Left kidney (tissue), 2 donors: ENCODE measurements around the gene DLG1. TPM values are rescaled to one million over a fixed set of nuclear protein-coding genes. Genes with fewer than 3 reads are reported as not detected.
A peak's percentile ranks its signal among the peaks of the same experiment; 100 is the strongest.
"Not testable (repeated sequence)": the region's sequence is repeated elsewhere in the genome, so short reads cannot be mapped to it uniquely, and the experiment has no call there.

ENCODE experiments used
- DNase-seq: peaks from one replicate; pipeline ENCODE4 v3.0.0-alpha.2; 2013
- polyA plus RNA-seq: library from polyadenylated mRNA; unstranded; fragments of 120-200 nt; gene quantifications from one replicate; pipeline ENCODE4 v1.2.1, GENCODE V29; 2013; ENCODE audit not compliant: insufficient read length

DLG1 gene
- polyA plus RNA-seq, 1 donor, result 96.9 TPM

DNA sequence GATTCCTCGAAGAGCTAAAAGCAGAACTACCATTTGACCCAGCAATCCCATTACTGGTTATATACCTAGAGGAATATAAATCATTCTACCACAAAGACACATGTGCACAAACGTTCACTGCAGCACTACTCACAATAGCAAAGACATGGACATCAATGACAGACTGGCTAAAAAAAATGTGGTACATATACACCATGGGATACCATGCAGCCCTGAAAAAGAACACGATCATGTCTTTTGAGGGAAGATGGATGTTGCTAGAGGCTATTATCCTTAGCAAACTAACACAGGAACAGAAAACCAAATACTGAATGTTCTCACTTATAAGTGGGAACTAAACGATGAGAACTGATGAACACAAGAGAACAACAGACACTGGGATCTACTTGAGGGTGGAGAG, 86.7 kb downstream of the DLG1 start:
- not testable (repeated sequence) for DNase-seq

DNA sequence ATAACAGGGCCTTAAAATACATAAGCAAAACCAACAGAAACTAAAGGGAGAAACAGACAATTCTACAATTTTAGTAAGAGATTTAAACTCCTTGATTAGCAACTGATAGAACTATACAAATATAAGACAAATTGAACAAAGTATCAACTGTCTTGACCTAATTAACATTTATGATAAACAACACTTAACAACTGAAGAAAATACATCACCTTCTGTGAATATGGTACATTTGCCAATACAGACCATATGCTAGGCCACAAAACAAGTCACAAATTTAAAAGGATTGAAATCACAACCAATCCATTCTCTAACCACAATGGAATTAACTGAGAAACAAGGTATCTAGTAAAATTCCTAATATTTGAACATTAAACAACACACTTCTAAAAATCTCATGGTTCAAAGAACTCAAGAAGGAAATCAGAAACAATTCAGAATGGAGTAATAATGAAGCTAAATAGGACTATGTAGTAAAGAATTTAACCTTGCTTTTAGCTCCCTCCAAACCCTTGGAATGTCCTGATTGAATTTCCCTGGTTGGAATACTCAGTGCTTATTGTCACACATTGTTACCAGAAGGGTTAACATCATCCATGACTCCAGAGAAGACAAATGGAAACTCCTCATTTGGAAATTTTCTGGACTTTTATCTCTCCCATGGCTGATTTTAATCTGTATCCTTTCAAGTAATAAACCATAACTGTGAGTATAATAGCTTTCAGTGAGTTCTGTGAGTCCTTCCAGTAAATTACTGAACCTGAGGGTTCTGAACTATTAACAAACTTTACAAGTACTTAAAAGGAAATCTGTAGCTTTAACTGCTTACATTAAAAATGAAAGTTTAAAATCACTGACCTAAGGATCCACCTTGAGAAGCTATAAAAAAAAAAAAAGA, 88.8 kb downstream of the DLG1 start:
- no peak for DNase-seq

DNA sequence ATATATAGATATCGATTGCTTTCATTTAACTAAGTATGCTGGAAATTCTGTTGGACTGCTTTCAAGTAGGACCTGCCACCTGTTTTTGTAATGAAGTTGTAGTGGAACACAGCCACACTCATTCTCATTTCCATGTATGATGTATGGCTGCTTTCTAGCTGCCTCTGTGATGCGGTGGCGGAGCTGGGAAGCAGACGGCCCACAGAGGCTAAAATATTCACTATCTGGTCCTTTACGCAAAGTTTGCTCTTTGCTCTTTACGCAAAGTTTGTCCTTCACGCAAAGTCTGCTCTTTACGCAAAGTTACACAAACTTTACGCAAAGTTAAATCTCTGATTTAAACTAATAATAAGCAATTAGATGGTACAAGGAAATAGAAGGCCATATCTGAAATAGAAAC, 91.5 kb downstream of the DLG1 start:
- no peak for DNase-seq

DNA sequence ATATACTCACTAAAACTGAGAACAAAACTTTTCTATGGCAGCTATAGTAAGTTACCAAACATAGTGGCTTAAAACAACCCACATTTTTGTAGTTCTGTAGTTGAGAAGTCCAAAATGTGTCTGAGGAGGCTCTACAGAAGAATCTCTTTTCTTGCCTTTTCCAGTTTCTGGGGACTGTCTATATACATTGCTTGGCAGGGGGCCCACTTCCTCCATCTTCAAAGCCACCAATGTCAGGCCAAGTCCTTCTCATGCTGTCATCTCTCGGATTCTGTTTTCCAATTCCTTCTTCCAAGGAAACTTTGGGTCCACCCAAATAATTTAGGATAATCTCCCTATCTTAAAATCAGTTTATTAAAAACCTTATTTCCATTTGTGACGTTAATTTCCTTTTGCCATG, 92.7 kb downstream of the DLG1 start:
- no peak for DNase-seq

DNA sequence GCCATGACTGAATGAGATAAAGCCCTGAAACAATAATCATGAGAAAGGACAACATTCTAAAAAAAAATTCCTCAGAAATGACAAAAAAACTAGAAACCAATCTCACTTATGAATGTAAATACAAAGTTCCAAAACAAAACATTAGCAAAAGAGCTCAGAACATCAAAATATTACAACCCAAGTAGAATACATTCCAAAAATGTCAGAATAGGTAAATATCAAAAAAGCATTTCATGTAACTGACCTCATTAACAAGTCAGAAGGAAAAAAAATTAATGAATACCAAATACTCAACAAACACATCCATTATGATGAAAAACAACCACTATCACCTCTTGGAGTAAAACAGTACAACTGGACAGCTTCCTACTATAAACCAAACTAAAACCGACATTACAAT, 93.1 kb downstream of the DLG1 start:
- DNase-seq, result no peak

DNA sequence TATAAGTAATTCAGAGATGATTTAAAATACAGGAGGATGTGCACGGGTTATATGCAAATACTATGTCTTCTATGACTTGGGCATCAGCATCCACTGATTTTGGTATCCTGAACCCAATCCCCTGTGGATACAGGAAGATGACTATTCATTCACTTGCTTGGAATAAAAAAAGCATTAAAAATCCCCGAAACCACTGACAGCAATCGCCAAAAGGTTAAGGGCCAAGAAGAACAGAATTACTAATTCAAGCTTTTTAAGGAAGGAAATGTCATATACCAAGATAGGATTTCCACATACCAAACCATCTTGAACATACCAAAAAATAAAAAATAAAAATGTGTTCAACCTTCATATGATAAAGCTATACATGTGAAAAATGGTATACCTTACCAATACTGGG, 93.7 kb downstream of the DLG1 start:
- no peak for DNase-seq

DNA sequence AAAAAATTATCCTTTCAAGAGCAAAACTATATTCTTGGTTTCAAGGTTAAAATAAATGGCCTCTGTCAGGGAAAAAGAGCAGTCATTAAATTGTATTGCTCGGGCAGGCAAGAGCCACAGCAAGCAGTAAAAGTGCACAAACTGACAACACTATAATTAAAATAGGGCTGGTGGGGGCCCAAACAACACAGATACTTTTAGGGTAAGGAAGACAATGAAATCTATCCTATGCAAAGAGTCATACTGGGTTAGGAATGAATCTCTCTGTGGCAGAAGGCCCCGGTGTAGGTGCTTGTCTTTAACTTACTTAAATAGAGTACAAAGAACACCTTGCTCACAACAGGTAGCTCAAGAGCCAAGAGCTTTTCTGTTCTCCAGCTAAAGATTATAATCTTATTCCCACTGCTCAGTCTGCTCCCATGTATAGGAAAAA, 94.7 kb downstream of the DLG1 start:
- no peak for DNase-seq

DNA sequence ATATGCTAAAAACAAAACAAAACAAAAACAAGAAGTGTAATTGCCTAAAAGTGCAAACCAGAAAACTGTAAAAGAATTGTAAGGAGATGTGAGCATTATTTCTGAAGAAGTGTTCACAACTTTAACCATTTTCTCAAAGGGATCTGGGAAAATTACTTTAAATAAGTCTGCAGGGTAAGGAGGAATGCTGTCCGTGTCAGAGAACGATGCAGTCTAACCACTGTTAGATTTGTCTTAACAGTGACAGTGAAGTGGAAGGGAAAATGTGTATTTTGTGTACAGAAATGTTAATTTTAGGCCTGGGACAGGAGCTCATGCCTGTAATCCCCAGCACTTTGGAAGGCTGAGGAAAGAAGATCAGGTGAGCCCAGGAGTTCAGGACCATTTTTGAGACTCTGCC, 95.7 kb downstream of the DLG1 start:
- no peak for DNase-seq

DNA sequence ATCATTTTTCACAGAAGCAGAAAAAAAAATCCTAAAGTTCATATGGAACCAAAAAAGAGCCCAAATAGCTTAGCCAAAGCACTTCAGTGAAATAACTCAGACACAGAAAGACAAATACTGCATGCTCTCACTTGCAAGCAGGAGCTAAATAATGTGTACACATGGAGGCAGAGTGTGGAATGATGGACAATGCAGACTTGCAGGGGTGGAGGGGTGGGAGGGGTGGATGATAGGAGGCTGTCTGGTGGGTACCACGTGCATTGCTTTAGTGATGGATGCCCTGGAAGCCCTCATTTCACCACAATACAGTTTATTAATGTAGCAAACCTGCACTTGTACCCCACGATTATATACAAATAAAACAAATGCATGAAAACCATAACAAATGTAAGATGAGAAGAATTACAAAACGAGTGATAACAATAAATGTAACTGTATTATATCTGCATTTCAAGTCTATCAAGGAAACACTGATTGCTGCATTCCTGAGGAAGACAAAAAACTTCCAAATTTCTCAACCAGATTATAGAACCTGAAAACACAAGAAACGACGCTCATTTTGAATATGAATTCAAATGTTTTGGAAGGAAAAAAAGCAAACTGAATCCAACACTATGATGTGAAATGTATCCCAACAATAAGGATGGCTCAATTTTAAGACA, 96.5 kb downstream of the DLG1 start:
- DNase-seq, result no peak

DNA sequence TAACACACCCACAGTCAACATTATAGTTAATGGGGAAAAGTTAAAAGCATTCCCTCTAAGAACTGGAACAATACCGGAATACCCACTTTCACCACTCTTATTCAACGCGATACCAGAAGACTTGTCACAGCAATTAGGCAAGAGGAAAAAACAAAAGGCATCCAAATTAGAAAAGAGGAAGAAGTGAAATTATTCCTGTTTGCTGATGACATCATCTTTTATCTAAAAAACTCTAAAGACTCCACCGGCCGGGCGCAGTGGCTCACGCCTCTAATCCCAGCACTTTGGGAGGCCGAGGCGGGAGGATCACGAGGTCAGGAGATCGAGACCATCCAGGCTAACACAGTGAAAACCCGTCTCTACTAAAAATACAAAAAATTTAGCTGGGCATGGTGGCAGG, 97.6 kb downstream of the DLG1 start:
- not testable (repeated sequence) for DNase-seq

DNA sequence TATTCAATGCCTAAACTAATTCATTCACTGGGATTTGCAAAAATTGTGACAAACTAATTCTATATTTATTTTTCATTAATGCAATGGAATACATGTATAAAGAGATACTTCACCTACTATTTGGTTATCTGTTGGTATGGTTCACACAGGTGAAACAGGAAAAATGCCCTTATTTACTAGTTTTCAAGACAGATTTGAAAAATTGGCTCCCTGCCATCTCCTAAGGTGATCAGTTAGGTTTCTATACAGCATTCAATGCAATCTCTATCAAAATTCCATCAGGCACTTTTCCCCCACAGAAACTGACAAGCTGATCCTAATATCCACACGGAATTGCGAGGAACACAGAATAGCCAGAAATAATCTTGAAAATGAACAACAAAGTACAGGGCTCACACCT, 101.1 kb downstream of the DLG1 start:
- DNase-seq, result no peak

DNA sequence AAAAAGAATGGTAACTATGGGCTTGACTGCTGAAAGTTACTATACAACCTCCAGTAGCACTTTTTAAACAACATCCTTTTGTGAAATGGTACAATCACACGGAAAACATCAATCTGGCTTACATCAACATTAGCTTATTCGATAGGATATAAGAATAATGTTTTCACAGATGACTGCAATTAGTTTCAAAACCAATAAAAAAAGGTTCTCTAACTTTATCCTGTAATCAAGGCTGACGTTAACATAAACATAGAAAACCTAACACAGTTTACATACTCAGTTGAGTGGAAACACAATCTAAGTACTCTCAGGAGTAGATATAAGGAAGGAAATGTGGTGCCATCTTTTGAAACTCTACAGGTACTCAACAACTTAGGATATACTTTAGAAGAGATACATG, 102.2 kb downstream of the DLG1 start:
- no peak for DNase-seq

DNA sequence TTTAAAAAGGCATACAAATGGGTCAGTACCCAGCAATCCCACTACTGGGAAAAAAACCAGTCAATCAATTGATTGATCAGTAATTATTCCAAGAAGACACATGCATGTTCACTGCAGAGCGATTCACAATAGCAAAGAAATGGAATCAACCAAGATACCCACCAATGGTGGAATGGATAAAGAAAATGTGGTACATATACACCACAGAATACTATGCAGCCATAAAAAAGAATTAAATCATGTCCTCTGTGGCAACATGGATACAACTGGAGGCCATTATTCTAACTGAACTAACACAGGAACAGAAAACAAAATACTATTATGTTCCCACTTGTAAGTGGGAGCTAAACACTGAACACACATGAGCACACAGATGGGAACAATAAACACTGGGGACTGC, 103.1 kb downstream of the DLG1 start:
- no peak for DNase-seq

DNA sequence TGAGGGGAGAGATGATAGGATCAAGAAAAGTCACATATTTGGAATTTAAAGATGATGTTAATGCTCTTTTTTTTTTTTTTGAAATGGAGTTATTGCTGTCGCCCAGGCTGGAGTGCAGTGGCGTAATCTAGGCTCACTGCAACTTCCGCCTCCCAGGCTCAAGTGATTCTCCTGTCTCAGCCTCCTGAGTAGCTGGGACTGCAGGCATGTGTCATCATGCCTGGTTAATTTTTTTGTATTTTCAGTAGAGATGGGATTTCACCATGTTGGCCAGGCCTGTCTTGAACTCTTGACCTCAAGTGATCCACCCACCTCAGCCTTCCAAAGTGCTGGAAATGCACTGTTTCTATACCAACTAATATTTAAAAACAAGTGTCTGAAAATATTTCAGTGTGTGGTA, 104.7 kb downstream of the DLG1 start:
- not testable (repeated sequence) for DNase-seq

DNA sequence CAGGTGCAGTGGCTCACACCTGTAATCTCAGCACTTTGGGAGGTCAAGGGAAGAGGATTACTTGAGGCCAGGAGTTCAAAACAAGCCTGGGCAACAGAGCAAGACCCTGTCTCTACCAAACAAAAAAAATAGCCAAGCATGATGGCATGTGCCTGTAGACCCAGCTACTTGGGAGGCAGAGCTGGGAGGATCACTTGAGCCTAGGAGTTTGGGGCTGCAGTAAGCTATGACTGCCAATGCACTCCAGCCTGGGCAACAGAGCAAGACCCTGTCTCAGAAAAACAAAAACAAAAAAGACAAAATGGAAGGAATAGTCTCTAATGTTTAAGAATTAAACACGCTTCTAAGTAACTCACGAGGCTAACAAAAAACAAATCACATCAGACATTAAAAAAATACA, 106.5 kb downstream of the DLG1 start:
- DNase-seq, result no peak

DNA sequence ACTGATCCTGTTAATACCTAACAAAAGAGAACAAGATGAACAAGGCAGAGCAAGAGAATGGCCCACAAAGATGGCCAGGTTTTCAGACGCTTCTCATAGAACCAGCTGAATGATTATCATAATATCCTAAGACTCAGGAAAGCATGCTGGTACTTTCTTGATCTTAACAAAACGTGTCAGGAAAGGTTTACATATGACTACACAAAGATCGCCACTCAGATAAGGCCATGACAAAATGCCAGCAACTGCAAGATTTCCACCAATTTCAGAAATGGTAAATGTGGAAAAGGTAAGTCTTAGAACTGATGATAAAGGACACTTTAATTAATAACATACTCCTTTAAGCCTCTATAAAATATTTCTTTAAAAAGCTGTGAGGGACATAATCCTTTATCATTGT, 108.8 kb downstream of the DLG1 start:
- no peak for DNase-seq

DNA sequence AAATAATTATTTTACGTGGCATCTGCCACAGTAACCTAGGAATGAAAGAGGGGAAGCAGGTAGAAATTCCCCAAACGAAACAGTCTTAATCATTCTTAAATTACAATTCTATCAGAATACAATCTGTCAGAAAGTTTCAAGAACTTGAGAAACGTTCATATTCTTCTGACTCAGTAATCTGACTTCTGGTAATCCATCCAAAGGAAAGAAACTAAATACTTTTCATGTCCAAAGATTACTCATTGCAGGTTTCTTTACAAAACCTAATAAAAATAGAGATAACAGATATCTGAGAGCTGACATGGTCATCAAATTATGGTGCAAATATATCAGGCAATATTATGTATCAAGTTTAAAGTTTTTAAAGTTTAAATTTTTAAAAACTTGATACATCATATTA, 109.4 kb downstream of the DLG1 start:
- DNase-seq, result no peak

DNA sequence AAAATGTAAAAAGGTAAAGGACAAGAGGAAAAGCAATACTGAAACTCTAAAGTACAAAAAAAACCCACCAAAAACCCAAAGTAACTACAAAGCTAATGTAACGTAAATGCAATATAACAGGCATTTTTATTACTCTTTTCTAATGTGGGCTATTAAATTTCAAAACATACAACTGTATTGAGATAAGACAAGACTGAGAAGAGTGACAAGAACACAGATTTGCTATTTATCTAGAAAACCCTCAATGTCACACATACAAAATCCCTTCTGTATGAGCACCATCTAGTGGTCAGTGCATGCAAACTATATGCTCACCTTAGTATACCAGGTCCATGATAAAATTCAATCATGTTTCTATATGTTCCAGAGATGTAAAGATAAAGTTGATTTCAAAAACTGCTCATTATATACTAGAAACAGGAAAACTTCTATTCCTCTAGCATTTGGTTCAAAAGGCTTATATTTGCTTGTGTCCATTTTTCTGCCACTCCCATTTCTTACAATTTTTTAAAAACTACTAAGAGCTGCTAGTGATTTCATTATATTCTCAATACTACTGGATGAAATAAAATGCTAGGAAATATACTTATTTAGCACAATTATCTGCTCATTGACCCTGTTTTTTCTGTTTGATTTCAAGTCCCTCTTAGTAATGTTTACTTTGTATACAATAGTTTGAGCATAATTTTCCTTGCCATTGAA, 111.4 kb downstream of the DLG1 start:
- peak; percentile 64 for DNase-seq

DNA sequence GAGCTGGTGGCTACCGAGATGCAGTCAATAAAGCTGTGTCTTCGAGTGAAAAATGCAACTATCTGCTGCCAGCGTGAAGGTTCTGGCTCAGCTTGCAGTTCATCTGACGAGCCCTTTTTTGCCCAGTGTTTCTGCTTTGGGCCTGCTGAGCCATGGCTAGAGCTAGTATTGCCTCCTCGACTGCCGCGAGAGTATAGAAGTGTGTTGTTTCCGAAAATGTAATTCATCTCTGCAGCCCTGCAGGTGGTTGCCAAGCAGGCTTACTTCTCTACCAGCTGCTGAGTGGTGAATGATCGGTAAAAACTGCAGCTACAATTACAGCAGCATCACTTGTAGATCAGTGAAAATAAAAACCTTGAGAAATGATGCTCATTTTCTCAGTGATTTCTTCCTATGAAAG, 114.8 kb downstream of the DLG1 start:
- DNase-seq, result no peak

DNA sequence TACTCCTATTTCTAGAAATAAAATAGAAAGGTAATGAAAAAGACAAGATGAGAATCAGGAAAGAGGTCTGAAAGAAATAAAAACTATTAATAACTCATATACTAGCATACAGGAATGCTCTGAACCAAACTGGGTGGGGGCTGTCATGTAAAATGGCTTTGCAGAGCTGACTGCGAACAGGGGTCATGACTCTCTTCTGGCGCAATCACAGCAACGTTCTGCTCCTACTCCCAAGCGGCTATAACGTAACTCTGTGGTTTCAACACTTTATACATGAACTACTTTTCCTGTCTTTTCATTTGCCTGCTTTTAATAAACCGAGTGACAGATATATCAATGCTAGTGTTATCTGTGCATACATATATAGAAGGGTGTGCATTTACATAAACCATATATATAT, 116.7 kb downstream of the DLG1 start:
- no peak for DNase-seq

DNA sequence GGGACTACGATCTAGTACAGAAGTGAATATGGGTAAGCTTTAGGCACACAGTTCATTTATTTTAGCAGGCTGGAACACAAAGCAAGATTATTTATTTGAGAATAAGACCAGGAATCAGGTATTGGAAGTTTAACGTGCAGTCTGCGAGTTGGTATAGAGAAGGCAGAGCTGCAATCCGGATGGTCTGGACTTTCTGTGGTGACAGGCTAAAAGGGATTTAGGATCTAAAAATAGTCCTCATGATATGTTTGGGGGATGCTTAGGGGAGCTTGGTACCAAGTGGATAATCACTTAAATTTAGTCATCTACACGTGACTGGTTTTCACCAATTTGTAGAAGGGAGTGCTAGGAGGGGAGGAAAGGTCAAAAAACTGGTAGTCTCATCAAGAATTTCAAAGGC, 119.4 kb downstream of the DLG1 start:
- no peak for DNase-seq

DNA sequence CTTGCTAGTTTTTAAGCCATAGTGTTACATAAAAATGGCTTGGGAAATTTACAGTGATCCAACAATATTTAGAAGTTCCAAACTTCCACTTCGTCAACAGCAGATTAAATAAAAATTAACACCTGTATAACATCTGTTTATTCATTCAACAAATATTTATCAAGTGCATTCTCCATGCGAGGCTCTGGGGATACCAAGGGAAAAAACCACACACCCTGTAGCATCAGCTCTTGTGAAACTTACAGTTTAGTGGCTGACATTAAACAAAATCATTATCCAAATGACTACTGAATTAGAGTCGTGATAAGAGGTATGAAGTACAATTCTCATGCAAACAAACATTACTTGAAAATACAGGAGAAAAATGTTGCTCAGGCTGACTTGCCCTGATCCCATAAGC, 122.9 kb downstream of the DLG1 start:
- no peak for DNase-seq

DNA sequence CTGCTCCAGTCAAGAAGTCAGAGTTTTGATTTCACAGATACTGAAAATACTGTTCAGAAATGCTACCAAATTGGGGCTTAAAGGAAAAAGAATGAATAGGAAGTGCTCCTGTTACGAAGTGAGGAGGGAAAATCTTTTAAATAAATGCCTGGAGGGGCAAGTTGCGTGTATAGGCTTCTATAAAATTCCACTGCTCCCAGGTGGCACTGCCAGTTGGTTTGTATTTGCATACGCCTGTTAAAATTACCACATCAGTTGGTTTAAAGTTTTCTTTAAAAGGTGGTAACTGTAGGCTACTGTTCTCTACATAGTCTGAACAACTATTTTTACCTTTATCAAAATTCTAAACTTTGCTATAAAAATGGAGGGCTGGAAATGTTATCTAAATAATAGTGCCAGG, 123.5 kb downstream of the DLG1 start:
- no peak for DNase-seq
